HFF-Myc (cell line): ENCODE data around the gene SLC9A2.
A peak's percentile ranks its signal among the peaks of the same experiment; 100 is the strongest.

ENCODE experiments used
- DNase-seq: peaks from one replicate; pipeline ENCODE4 v3.0.0-alpha.2; 2011; ENCODE audit warnings: low read depth; ENCODE audit errors: extremely low read depth
- H3K4me3 ChIP-seq: replicated peaks from 2 replicates; pipeline ENCODE4 v1.5.1; 2011; ENCODE audit warnings: low read depth, mild to moderate bottlenecking, control low read depth, low read length
- TF ChIP-seq, protein P1 (sequence below): IDR thresholded peaks from 2 replicates; pipeline ENCODE4 v1.5.1; 2012; ENCODE audit warnings: mild to moderate bottlenecking, low read depth, low read length, control low read depth; ENCODE audit errors: missing control alignments

Gene SLC9A2

DNA sequence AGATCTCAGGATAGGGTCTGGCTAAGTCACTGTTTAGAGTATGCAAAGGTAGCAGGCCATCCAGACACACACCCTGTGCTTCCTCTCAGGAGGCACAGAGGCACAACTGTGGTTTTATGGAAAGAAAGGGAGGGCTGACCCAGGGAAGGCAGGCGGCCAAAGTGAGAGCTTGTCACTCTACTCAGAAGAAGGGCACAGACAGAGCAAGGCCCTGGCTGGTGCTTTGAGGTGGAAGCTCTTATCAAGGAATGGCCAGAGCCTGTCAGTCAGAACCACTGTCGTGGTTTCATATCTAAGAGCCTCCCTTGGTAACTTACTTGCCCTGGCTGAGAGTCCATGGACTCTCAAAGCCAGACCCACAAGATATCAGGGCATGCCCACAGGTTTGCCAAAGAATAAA, 40.7 kb downstream of the SLC9A2 start:
- H3K4me3 ChIP-seq = no peak overlapping the region
- DNase-seq = no peak
- TF ChIP-seq, protein P1, sequence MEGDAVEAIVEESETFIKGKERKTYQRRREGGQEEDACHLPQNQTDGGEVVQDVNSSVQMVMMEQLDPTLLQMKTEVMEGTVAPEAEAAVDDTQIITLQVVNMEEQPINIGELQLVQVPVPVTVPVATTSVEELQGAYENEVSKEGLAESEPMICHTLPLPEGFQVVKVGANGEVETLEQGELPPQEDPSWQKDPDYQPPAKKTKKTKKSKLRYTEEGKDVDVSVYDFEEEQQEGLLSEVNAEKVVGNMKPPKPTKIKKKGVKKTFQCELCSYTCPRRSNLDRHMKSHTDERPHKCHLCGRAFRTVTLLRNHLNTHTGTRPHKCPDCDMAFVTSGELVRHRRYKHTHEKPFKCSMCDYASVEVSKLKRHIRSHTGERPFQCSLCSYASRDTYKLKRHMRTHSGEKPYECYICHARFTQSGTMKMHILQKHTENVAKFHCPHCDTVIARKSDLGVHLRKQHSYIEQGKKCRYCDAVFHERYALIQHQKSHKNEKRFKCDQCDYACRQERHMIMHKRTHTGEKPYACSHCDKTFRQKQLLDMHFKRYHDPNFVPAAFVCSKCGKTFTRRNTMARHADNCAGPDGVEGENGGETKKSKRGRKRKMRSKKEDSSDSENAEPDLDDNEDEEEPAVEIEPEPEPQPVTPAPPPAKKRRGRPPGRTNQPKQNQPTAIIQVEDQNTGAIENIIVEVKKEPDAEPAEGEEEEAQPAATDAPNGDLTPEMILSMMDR = no peak

DNA sequence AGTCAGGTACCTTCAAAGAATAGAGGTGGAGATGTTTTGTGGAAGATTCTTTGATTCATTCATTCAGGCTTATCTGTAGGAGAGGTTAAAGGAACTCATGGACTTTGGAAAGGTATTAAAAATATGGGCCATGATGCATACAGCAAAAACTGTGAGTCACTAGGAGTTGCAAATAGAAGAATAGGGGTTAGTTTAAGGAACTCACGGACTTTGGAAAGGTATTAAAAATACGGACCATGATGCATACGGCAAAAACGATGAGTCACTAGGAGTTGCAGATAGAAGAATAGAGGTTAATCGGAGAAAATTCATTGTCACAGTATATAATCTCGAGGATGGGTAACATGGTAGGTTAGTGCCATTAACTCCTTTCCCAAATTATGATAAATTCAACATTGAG, 41.2 kb downstream of the SLC9A2 start:
- no peak overlapping the region for H3K4me3 ChIP-seq
- no peak for DNase-seq
- TF ChIP-seq, protein P1 = no peak

DNA sequence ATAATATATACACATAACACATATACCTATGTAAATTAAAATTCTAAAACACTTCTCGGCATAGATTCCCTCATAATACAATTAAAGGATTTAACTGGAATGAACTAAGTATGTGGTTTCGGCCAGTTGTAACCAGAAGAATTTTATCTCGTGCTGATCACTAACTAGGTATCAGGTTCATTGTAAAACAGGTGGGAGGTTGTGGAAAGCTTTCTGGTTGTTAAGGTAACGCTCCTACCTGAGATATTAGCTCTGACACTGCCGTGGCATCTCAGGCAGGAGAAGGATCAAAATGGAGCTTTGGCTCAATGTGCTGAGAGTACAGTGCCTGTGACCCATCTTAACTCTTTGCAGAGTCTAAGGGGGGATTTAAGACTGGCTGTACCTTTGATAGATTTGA, 42.5 kb downstream of the SLC9A2 start:
- no peak for DNase-seq
- no peak overlapping the region for H3K4me3 ChIP-seq
- TF ChIP-seq, protein P1 = no peak

DNA sequence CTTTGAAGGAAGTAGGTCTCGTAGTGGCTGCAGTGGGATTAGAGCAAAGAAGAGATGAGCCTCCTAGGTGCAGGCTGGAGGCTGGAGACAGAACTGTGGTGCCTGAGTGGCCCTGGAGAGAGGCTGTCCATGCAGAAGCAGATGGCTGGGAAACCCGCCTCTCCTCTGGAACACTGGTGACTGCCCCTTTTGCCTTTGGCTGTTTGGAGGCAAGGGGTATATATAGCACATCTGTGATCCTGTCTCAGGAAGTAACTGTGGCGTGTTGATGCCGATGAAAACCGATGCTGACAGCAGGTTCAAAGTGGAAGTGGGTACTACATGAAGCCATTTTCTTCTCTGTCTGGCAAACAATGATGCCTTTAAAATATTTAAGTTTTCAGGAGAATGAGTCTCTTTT, 43.5 kb downstream of the SLC9A2 start:
- no peak overlapping the region for H3K4me3 ChIP-seq
- no peak for DNase-seq
- TF ChIP-seq, protein P1 = no peak

DNA sequence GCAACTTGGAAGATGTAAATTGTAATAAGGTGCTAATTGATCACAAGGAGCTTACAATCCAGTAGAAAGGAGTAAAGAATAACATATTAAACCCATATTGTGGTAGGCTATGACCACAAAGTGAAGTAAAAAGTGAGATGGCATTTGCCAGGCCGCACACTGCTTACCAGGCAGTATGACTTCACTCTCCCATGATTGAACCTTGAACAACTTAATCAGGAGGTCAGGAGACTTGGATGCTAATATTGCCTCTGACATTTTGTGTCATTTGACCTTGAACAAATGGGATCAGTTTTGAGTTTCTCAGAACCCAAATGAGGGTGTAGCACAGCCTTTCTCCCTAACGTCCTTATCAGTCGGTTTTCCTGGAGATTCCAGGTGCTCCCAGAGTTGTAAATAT, 44.0 kb downstream of the SLC9A2 start:
- TF ChIP-seq, protein P1 = no peak
- DNase-seq = no peak
- no peak overlapping the region for H3K4me3 ChIP-seq

DNA sequence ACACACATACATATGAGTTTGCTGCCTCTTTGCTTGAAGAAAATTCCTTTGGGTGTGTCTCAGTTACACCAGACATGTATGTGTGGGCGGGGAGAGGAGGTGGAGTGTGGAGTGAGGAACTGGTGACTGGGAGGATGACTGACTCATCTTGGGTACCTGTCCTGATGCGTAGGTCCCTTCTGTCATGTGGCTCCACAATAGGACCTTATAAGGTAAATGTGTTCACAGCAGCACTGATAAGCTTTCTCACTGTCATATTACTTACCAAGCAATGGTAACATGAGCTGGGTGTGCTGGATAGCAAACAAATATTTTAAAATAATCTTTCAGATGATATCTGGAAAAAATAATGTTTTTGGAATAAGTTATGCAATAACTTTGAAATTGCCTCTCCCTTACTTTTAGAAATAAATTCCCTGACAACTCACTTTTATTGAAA, 45.1 kb downstream of the SLC9A2 start:
- DNase-seq = peak; percentile 2
- TF ChIP-seq, protein P1 = no peak
- no peak overlapping the region for H3K4me3 ChIP-seq

DNA sequence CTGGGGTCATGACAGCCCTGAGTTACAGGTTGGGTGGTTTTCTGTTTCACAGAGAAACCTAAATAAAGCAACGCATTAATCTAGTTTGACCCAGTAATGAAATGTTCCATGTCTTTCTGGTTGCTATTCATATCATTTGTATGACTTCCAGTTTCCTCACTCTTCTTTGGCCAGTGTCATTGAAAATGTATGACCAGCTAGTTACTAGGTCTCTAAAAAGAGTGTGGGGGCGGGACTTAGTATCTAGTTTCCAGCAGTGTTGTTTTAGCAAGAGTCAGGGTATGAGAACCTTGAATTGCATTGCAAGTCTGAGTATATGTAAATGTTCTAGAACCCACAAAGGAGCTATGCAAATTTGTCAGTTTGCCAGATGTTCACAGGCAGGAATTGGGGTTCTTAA, 47.7 kb downstream of the SLC9A2 start:
- H3K4me3 ChIP-seq = no peak overlapping the region
- no peak for DNase-seq
- TF ChIP-seq, protein P1 = no peak
